Activated CD4-positive, alpha-beta T cell treated with anti-CD3 and anti-CD28 coated beads for 36 hours (primary cell): ENCODE measurements around the gene LRSAM1. TPM values are rescaled to one million over a fixed set of nuclear protein-coding genes. Genes with fewer than 3 reads are reported as not detected.
A peak's percentile ranks its signal among the peaks of the same experiment; 100 is the strongest.

ENCODE experiments used
- ATAC-seq: fragments of 200-7000 bp; cut with Tn5 transposase; one replicate; pipeline ENCODE4 v1.10.0; 2021; ENCODE audit warnings: mild to moderate bottlenecking, moderate library complexity
- CTCF ChIA-PET: fragments of 350-600 bp; sonication (Branson Sonifier 250); formaldehyde crosslinking; loops from one replicate; lab custom pipeline; 2021; ENCODE audit warnings: antibody characterized with exemption; lab: Charles Lee
- POLR2A ChIA-PET: fragments of 350-600 bp; sonication (Branson Sonifier 250); formaldehyde crosslinking; loops from one replicate; lab custom pipeline; 2021; ENCODE audit warnings: antibody characterized with exemption, inconsistent platforms; lab: Charles Lee
- DNase-seq: peaks from one replicate; pipeline ENCODE4 v3.0.0-alpha.2; 2020
- H3K27ac Mint-ChIP-seq: one replicate; pipeline ENCODE4 v1.8.0; 2021; ENCODE audit warnings: mixed read lengths
- H3K27me3 Mint-ChIP-seq: one replicate; pipeline ENCODE4 v1.8.0; 2021; ENCODE audit warnings: mixed read lengths
- H3K36me3 Mint-ChIP-seq: one replicate; pipeline ENCODE4 v1.8.0; 2021; ENCODE audit warnings: low read depth, mixed read lengths
- H3K4me1 Mint-ChIP-seq: one replicate; pipeline ENCODE4 v1.8.0; 2021; ENCODE audit warnings: mixed read lengths
- H3K4me3 Mint-ChIP-seq: one replicate; pipeline ENCODE4 v1.8.0; 2021; ENCODE audit warnings: mild to moderate bottlenecking, moderate library complexity, mixed read lengths
- H3K9me3 Mint-ChIP-seq: one replicate; pipeline ENCODE4 v1.8.0; 2021; ENCODE audit warnings: low read depth, mixed read lengths
- intact Hi-C, 2 experiments: fragments of 100-400 bp; cut with DNase I in 1 of 2; cut with micrococcal nuclease in 1 of 2; formaldehyde crosslinking; loops; one replicate each; pipeline versions ENCODE4 v1.14.2 to v1.15.1; 2022 to 2024; cut with DNase I, micrococcal nuclease
- total RNA-seq, 2 experiments: library from RNA; stranded (reverse); gene quantifications; one replicate each; pipeline ENCODE4 v1.2.3, GENCODE V29; 2021

The LRSAM1 gene
- total RNA-seq, 2 experiments from 2014 or later: 20.0 to 20.4 TPM

GRCh38 chr9:127519301-127520166 lies 68.2 kb downstream of the LRSAM1 start:
- intact Hi-C loops: no loop called here
- Mint-ChIP-seq H3K27me3 (no peaks in the 10 kb centered on the region), H3K4me1 (peaks cover 2% of the 10 kb centered on the region), H3K9me3 (peaks cover 5% of the 10 kb centered on the region), H3K36me3 (peaks cover 11% of the 10 kb centered on the region), H3K4me3 (no peak overlapping the region), H3K27ac (no peak overlapping the region)
- ChIA-PET POLR2A (interaction anchor here (0.6 kb wide), 1 partner anchor 68 kb away, joined by 5 read pairs; the partner anchor contains the start of gene LRSAM1), CTCF (interaction anchor here (1.1 to 1.4 kb wide), 2 partner anchors 111 to 178 kb away, joined by 3 to 4 read pairs; no protein-coding TSS in a partner anchor)
- ATAC-seq (peak; percentile 93), DNase-seq (peak; percentile 72)

- DNase-seq (no peak), ATAC-seq (no peak)
- POLR2A ChIA-PET: no interaction called here
- Mint-ChIP-seq H3K27me3 (no peaks in the 10 kb centered on the region), H3K36me3 (peaks cover 24% of the 10 kb centered on the region), H3K4me1 (peaks cover 2% of the 10 kb centered on the region), H3K9me3 (peaks cover 18% of the 10 kb centered on the region), H3K27ac (no peak overlapping the region), H3K4me3 (no peak overlapping the region)
- intact Hi-C loops: no loop called here
- CTCF ChIA-PET: interaction anchor here (0.6 to 1.4 kb wide), 3 partner anchors 68 to 124 kb away, joined by 3 to 4 read pairs (median 3); no protein-coding TSS in a partner anchor
Observed at GRCh38 chr9:127520941-127521918, 69.9 kb downstream of the LRSAM1 start.

- H3K27ac Mint-ChIP-seq: no peak overlapping the region
- peaks cover 27% of the 10 kb centered on the region for H3K36me3 Mint-ChIP-seq
- ChIA-PET POLR2A (no interaction called here), CTCF (interaction anchor here (0.6 kb wide), 1 partner anchor 68 kb away, joined by 3 read pairs; no protein-coding TSS in a partner anchor)
- H3K9me3 Mint-ChIP-seq: peaks cover 18% of the 10 kb centered on the region
- H3K4me3 Mint-ChIP-seq: no peak overlapping the region
- no peak for DNase-seq
- no peak for ATAC-seq
- no peaks in the 10 kb centered on the region for H3K27me3 Mint-ChIP-seq
- H3K4me1 Mint-ChIP-seq: peaks cover 2% of the 10 kb centered on the region
- intact Hi-C loops: no loop called here
Observed at GRCh38 chr9:127521919-127522304, 70.6 kb downstream of the LRSAM1 start.

- DNase-seq (no peak), ATAC-seq (no peak)
- peaks cover 2% of the 10 kb centered on the region for H3K4me1 Mint-ChIP-seq
- POLR2A ChIA-PET: no interaction called here
- H3K27ac Mint-ChIP-seq: no peak overlapping the region
- intact Hi-C loops: loop anchor here in 1 of 2 experiments (1.0 kb wide), 1 partner anchor 64 kb away; no protein-coding TSS in a partner anchor
- peaks cover 27% of the 10 kb centered on the region for H3K36me3 Mint-ChIP-seq
- CTCF ChIA-PET: interaction anchor here (0.6 to 0.7 kb wide), 3 partner anchors 10 to 181 kb away, joined by 3 to 4 read pairs (median 4); no protein-coding TSS in a partner anchor
- peaks cover 18% of the 10 kb centered on the region for H3K9me3 Mint-ChIP-seq
- H3K27me3 Mint-ChIP-seq: no peaks in the 10 kb centered on the region
- H3K4me3 Mint-ChIP-seq: no peak overlapping the region
Observed at GRCh38 chr9:127522727-127523126, 71.4 kb downstream of the LRSAM1 start.

GRCh38 chr9:127523312-127523851 lies 72.1 kb downstream of the LRSAM1 start:
- peaks cover 27% of the 10 kb centered on the region for H3K36me3 Mint-ChIP-seq
- intact Hi-C loops: loop anchor here in 1 of 2 experiments (1.0 kb wide), 1 partner anchor 63 kb away; no protein-coding TSS in a partner anchor
- CTCF ChIA-PET: interaction anchor here (0.6 to 0.7 kb wide), 4 partner anchors 11 to 181 kb away, joined by 3 to 7 read pairs (median 4); no protein-coding TSS in a partner anchor
- H3K4me3 Mint-ChIP-seq: no peak overlapping the region
- H3K9me3 Mint-ChIP-seq: peaks cover 18% of the 10 kb centered on the region
- no peaks in the 10 kb centered on the region for H3K27me3 Mint-ChIP-seq
- H3K4me1 Mint-ChIP-seq: peaks cover 2% of the 10 kb centered on the region
- DNase-seq: peak; percentile 64
- no peak for ATAC-seq
- POLR2A ChIA-PET: no interaction called here
- H3K27ac Mint-ChIP-seq: no peak overlapping the region

GRCh38 chr9:127524373-127524772 lies 73.1 kb downstream of the LRSAM1 start:
- no peak overlapping the region for H3K4me3 Mint-ChIP-seq
- ATAC-seq: no peak
- ChIA-PET POLR2A (no interaction called here), CTCF (interaction anchor here (0.6 to 0.9 kb wide), 2 partner anchors 52 to 220 kb away, joined by 3 to 7 read pairs; no protein-coding TSS in a partner anchor)
- no peaks in the 10 kb centered on the region for H3K27me3 Mint-ChIP-seq
- no peak overlapping the region for H3K27ac Mint-ChIP-seq
- DNase-seq: no peak
- intact Hi-C loops: no loop called here
- peaks cover 18% of the 10 kb centered on the region for H3K9me3 Mint-ChIP-seq
- peaks cover 27% of the 10 kb centered on the region for H3K36me3 Mint-ChIP-seq
- no peaks in the 10 kb centered on the region for H3K4me1 Mint-ChIP-seq

GRCh38 chr9:127525401-127526188 lies 74.3 kb downstream of the LRSAM1 start:
- Mint-ChIP-seq H3K4me1 (no peaks in the 10 kb centered on the region), H3K36me3 (peaks cover 27% of the 10 kb centered on the region), H3K9me3 (peaks cover 18% of the 10 kb centered on the region), H3K4me3 (no peak overlapping the region), H3K27me3 (no peaks in the 10 kb centered on the region), H3K27ac (no peak overlapping the region)
- ATAC-seq: peak; percentile 49
- peak; percentile 37 for DNase-seq
- POLR2A ChIA-PET: no interaction called here
- CTCF ChIA-PET: interaction anchor here (0.5 to 1.8 kb wide), 17 partner anchors 9 to 678 kb away, joined by 3 to 9 read pairs (median 3); partner anchors contain the start of genes DNM1 and TOR2A
- intact Hi-C loops: no loop called here

GRCh38 chr9:127526655-127527559 lies 75.6 kb downstream of the LRSAM1 start:
- intact Hi-C loops: no loop called here
- no peak for DNase-seq
- ATAC-seq: no peak
- peaks cover 27% of the 10 kb centered on the region for H3K36me3 Mint-ChIP-seq
- no peaks in the 10 kb centered on the region for H3K4me1 Mint-ChIP-seq
- CTCF ChIA-PET: interaction anchor here (0.8 to 1.8 kb wide), 5 partner anchors 10 to 208 kb away, joined by 3 to 9 read pairs (median 5); partner anchors contain the start of gene TOR2A
- no peak overlapping the region for H3K4me3 Mint-ChIP-seq
- H3K9me3 Mint-ChIP-seq: peaks cover 18% of the 10 kb centered on the region
- no peak overlapping the region for H3K27ac Mint-ChIP-seq
- no peaks in the 10 kb centered on the region for H3K27me3 Mint-ChIP-seq
- POLR2A ChIA-PET: no interaction called here

- Mint-ChIP-seq H3K27me3 (no peaks in the 10 kb centered on the region), H3K36me3 (peaks cover 25% of the 10 kb centered on the region), H3K9me3 (peaks cover 18% of the 10 kb centered on the region), H3K27ac (no peak overlapping the region), H3K4me3 (no peak overlapping the region), H3K4me1 (no peaks in the 10 kb centered on the region)
- ATAC-seq (no peak), DNase-seq (no peak)
- ChIA-PET CTCF (interaction anchor here (0.8 kb wide), 1 partner anchor 9 kb away, joined by 3 read pairs; no protein-coding TSS in a partner anchor), POLR2A (no interaction called here)
- intact Hi-C loops: no loop called here
Observed at GRCh38 chr9:127527560-127528268, 76.4 kb downstream of the LRSAM1 start.
